ENCODE results near the gene SETD5. TPM values are rescaled to one million over a fixed set of nuclear protein-coding genes. Genes with fewer than 3 reads are reported as not detected.

Gene SETD5
- total RNA-seq, 4 donors from 2014 or later: 72.5 to 272 (median 147) TPM

DNA sequence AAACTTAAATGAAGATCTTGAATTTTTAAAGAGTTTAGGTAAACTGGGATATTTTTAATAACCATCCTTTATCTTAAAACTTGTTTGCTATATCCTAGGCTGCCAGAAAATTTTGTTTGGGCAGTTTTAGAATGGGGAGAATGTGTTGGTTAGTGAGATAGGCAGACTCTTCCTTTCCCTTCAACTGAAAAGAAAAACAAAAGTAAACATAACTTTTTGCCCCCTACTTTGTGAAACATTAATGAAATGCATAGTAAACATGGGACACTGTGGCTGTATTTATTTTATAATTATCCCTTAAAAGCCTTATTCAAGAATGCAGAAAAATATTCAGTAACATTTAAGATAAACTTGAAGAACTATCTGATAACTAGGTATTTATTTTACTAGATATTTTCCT is 31.0 kb downstream of the SETD5 start:
- Histone ChIP-seq H3K4me1 (peaks cover 0 to 11% (median 0%) of the 10 kb centered on the region in 4 donors), H3K27ac (no peak overlapping the region), H3K27me3 (no peaks in the 10 kb centered on the region), H3K36me3 (peaks cover 0 to 83% (median 0%) of the 10 kb centered on the region in 3 donors), H3K9me3 (no peaks in the 10 kb centered on the region), H3K4me3 (no peak overlapping the region)
- no peak for TF ChIP-seq POLR2A (IDR thresholded peaks at IDR 0.05)
- TF ChIP-seq, protein P1, sequence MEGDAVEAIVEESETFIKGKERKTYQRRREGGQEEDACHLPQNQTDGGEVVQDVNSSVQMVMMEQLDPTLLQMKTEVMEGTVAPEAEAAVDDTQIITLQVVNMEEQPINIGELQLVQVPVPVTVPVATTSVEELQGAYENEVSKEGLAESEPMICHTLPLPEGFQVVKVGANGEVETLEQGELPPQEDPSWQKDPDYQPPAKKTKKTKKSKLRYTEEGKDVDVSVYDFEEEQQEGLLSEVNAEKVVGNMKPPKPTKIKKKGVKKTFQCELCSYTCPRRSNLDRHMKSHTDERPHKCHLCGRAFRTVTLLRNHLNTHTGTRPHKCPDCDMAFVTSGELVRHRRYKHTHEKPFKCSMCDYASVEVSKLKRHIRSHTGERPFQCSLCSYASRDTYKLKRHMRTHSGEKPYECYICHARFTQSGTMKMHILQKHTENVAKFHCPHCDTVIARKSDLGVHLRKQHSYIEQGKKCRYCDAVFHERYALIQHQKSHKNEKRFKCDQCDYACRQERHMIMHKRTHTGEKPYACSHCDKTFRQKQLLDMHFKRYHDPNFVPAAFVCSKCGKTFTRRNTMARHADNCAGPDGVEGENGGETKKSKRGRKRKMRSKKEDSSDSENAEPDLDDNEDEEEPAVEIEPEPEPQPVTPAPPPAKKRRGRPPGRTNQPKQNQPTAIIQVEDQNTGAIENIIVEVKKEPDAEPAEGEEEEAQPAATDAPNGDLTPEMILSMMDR (IDR thresholded peaks at IDR 0.05): no peak
- DNase-seq: no peak

DNA sequence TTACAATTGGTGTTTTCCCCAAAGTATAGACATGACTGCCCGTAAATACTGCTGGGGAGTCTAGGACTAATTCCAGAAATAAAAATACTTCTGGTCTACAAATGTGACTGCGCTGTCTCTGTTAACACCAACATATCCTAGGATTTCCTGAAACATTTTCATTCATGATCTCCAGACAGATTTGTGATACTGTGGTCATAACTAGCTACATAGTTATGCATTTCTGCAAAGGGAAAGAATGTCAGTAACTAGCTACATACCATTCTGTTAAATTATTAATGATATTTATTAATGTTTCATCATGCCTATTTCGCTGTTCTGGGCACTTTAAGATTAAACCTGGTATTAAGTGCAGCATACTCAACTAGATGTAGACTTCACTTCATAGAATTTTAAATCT is 33.3 kb downstream of the SETD5 start:
- no peaks in the 10 kb centered on the region for H3K27me3 ChIP-seq
- no peak overlapping the region for H3K27ac ChIP-seq
- H3K4me1 ChIP-seq: no peaks in the 10 kb centered on the region
- TF ChIP-seq, protein P1 (IDR thresholded peaks at IDR 0.05): no peak
- no peak for TF ChIP-seq POLR2A (IDR thresholded peaks at IDR 0.05)
- DNase-seq: no peak
- H3K4me3 ChIP-seq: no peak overlapping the region
- no peaks in the 10 kb centered on the region for H3K9me3 ChIP-seq
- H3K36me3 ChIP-seq: peaks cover 0 to 98% (median 0%) of the 10 kb centered on the region in 3 donors

- Histone ChIP-seq H3K9me3 (no peaks in the 10 kb centered on the region), H3K4me1 (no peaks in the 10 kb centered on the region), H3K36me3 (peaks cover 0 to 99% (median 0%) of the 10 kb centered on the region in 3 donors), H3K27ac (no peak overlapping the region), H3K27me3 (no peaks in the 10 kb centered on the region), H3K4me3 (no peak overlapping the region)
- DNase-seq: no peak
- TF ChIP-seq, protein P1 (IDR thresholded peaks at IDR 0.05): no peak
- TF ChIP-seq POLR2A (IDR thresholded peaks at IDR 0.05): no peak
Measured at GRCh38 chr3:9433627-9434521, 36.5 kb downstream of the SETD5 start.

DNA sequence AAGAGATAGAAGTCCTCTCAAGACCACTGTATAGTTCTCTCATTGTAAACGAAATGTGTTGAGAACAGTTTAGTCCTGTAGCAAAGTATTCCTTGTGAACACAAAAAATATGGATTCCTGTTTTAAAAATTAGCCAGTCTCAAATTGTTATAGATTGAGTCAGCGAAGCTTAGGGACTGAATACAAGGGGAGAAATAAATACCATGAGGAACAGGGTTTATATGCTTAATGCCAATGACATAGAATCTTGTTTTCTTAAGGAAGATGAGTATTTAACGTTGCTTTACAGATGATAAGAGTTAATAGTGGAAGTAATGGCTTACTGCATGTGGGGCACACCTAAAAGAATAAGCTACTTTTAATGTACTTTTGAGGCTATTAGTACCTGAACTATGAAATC is 37.9 kb downstream of the SETD5 start:
- TF ChIP-seq, protein P1 (IDR thresholded peaks at IDR 0.05): no peak
- TF ChIP-seq POLR2A (IDR thresholded peaks at IDR 0.05): no peak
- no peaks in the 10 kb centered on the region for H3K4me1 ChIP-seq
- DNase-seq: no peak
- H3K9me3 ChIP-seq: no peaks in the 10 kb centered on the region
- H3K36me3 ChIP-seq: peaks cover 0 to 92% (median 0%) of the 10 kb centered on the region in 3 donors
- no peak overlapping the region for H3K27ac ChIP-seq
- H3K27me3 ChIP-seq: no peaks in the 10 kb centered on the region
- H3K4me3 ChIP-seq: no peak overlapping the region

GRCh38 chr3:9439331-9439730 is 41.9 kb downstream of the SETD5 start:
- no peaks in the 10 kb centered on the region for H3K27me3 ChIP-seq
- peaks cover 0 to 92% (median 4%) of the 10 kb centered on the region in 3 donors for H3K36me3 ChIP-seq
- H3K4me3 ChIP-seq: no peak overlapping the region
- TF ChIP-seq POLR2A (IDR thresholded peaks at IDR 0.05): no peak
- TF ChIP-seq, protein P1 (IDR thresholded peaks at IDR 0.05): no peak
- H3K9me3 ChIP-seq: no peaks in the 10 kb centered on the region
- H3K27ac ChIP-seq: no peak overlapping the region
- H3K4me1 ChIP-seq: no peaks in the 10 kb centered on the region
- DNase-seq: no peak

All from Peyer's patch (tissue), 4 donors.